Measurements from ENCODE around the gene HCCS. TPM values are rescaled to one million over a fixed set of nuclear protein-coding genes. Genes with fewer than 3 reads are reported as not detected.

Gene HCCS
- total and polyA plus RNA-seq, 2 donors (not counting 1 experiment from before 2014, with no cell fraction given) = 5.8 to 16.7 TPM

DNA sequence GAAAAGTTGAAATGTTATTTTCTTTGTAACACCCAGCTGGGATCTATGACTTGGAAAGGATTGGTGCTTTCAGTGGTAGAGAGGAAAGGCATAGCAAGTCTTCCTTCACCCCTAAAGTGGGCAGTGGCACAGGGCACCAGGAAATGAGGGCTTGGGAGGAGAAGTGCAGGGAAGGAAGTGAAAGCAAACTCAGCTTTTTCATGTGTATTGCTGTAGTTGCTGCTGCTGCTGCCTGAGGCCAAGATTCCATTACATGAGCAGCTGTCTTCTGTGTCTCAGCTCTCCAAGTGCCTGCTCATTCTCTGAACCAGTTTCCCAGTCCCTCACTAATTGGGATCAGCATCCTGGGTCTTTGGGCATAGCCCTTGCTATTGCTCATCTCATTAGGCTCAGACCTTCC is 2.6 kb downstream of the HCCS start:
- Histone ChIP-seq H3K9me3 (ENCODE audit: control extremely low read depth in 1 of 3, control insufficient read depth in 2 of 3, insufficient read depth in 1 of 3, low read length in 2 of 3) (no peaks in the 10 kb centered on the region), H3K4me2 (replicated peaks; ENCODE audit: low read depth, low read length, poor library complexity, severe bottlenecking) (peak overlapping the region; percentile 38), H2AFZ (ENCODE audit: insufficient read depth, low read depth, low read length, poor library complexity, severe bottlenecking) (no peak overlapping the region), H3K4me1 (ENCODE audit: control insufficient read depth in 2 of 2, insufficient read depth in 2 of 2, low read length in 2 of 2) (peaks cover 18 to 34% of the 10 kb centered on the region in 2 donors), H3K36me3 (replicated peaks in 1 of 2; ENCODE audit: control extremely low read depth in 1 of 2, control insufficient read depth in 1 of 2, extremely low read depth in 1 of 2, insufficient read depth in 2 of 2, low read length in 1 of 2) (peaks cover 0 to 42% of the 10 kb centered on the region in 2 experiments), H3K9ac (ENCODE audit: low read length) (peak overlapping the region; percentile 3), H3K79me2 (ENCODE audit: control insufficient read depth, insufficient read depth, low read length) (peaks cover 7% of the 10 kb centered on the region), H3K27me3 (replicated peaks in 1 of 4; ENCODE audit: control extremely low read depth in 1 of 4, control insufficient read depth in 3 of 4, insufficient read depth in 4 of 4, low read length in 3 of 4) (no peaks in the 10 kb centered on the region), H4K20me1 (ENCODE audit: control insufficient read depth, insufficient read depth, low read length, poor library complexity, severe bottlenecking) (no peaks in the 10 kb centered on the region), H3K4me3 (ENCODE audit: control extremely low read depth in 1 of 5, extremely low read depth in 1 of 5, insufficient read depth in 1 of 5, low read depth in 2 of 5, low read length in 4 of 5) (no peak overlapping the region), H3K27ac (ENCODE audit: low read length in 2 of 2) (peak overlapping the region; percentile 44 to 96)
- Mint-ChIP-seq H3K27me3 (no peaks in the 10 kb centered on the region), H3K4me1 (peaks cover 36% of the 10 kb centered on the region), H3K9me3 (ENCODE audit: insufficient read depth) (no peaks in the 10 kb centered on the region), H3K4me3 (peak overlapping the region; percentile 68), H3K27ac (peak overlapping the region; percentile 89)
- intact Hi-C loops (cut with micrococcal nuclease) = loop anchor here (5.0 kb wide), 1 partner anchor 1001 kb away; no protein-coding TSS in a partner anchor
- CTCF ChIA-PET = interaction anchor here (1.3 kb wide), 1 partner anchor 267 kb away, joined by 3 read pairs; no protein-coding TSS in a partner anchor
- peak; percentile 19 for ATAC-seq (ENCODE audit: low read depth)
- DNase-seq = peak; percentile 50
- POLR2A ChIA-PET = no interaction called here
- TF ChIP-seq EZH2 (IDR thresholded peaks at IDR 0.05; ENCODE audit: borderline replicate concordance, insufficient read depth, low read depth, low read length, poor library complexity, severe bottlenecking) = no peak
- TF ChIP-seq, protein P1, sequence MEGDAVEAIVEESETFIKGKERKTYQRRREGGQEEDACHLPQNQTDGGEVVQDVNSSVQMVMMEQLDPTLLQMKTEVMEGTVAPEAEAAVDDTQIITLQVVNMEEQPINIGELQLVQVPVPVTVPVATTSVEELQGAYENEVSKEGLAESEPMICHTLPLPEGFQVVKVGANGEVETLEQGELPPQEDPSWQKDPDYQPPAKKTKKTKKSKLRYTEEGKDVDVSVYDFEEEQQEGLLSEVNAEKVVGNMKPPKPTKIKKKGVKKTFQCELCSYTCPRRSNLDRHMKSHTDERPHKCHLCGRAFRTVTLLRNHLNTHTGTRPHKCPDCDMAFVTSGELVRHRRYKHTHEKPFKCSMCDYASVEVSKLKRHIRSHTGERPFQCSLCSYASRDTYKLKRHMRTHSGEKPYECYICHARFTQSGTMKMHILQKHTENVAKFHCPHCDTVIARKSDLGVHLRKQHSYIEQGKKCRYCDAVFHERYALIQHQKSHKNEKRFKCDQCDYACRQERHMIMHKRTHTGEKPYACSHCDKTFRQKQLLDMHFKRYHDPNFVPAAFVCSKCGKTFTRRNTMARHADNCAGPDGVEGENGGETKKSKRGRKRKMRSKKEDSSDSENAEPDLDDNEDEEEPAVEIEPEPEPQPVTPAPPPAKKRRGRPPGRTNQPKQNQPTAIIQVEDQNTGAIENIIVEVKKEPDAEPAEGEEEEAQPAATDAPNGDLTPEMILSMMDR (IDR thresholded peaks at IDR 0.05) = no peak

DNA sequence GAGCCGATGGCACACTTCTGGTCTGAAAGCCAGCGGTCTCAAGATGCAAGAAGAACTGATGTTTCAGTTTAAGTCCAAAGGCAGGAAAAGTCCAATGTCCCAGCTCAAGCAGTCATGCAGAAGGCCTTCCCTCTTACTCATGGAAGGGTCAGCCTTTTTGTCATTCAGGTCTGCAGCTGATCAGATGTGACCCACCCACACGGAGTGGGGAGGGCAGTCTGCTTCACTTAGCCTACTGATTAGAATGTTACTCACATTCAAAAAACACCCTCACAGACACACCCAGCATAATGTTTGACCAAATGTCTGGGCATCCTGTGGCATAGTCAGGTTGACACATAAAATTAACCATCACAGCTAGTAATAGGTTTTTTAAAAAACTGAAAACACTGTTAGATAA is 6.6 kb downstream of the HCCS start:
- intact Hi-C loops (cut with micrococcal nuclease) = no loop called here
- no peak for TF ChIP-seq EZH2 (IDR thresholded peaks at IDR 0.05; ENCODE audit: borderline replicate concordance, insufficient read depth, low read depth, low read length, poor library complexity, severe bottlenecking)
- TF ChIP-seq, protein P1 (IDR thresholded peaks at IDR 0.05) = no peak

More for the DNA sequence above, 6.6 kb downstream of the HCCS start:
- peaks cover 14 to 18% of the 10 kb centered on the region in 2 donors for H3K4me1 ChIP-seq (ENCODE audit: control insufficient read depth in 2 of 2, insufficient read depth in 2 of 2, low read length in 2 of 2)
- POLR2A ChIA-PET = no interaction called here
- no peaks in the 10 kb centered on the region for H4K20me1 ChIP-seq (ENCODE audit: control insufficient read depth, insufficient read depth, low read length, poor library complexity, severe bottlenecking)
- peaks cover 2 to 67% of the 10 kb centered on the region in 2 experiments for H3K36me3 ChIP-seq (replicated peaks in 1 of 2; ENCODE audit: control extremely low read depth in 1 of 2, control insufficient read depth in 1 of 2, extremely low read depth in 1 of 2, insufficient read depth in 2 of 2, low read length in 1 of 2)
- no peak for DNase-seq
- H3K9me3 Mint-ChIP-seq (ENCODE audit: insufficient read depth) = no peaks in the 10 kb centered on the region
- CTCF ChIA-PET = no interaction called here
- H3K9me3 ChIP-seq (ENCODE audit: control extremely low read depth in 1 of 3, control insufficient read depth in 2 of 3, insufficient read depth in 1 of 3, low read length in 2 of 3) = no peaks in the 10 kb centered on the region
- no peak overlapping the region for H3K9ac ChIP-seq (ENCODE audit: low read length)
- no peak overlapping the region for H3K4me3 Mint-ChIP-seq
- no peak for ATAC-seq (ENCODE audit: low read depth)
- WGBS (ENCODE audit: insufficient coverage) = 100% methylated on average over 2 of the region's 3 CpGs
- H3K79me2 ChIP-seq (ENCODE audit: control insufficient read depth, insufficient read depth, low read length) = no peaks in the 10 kb centered on the region
- no peak overlapping the region for H3K27ac Mint-ChIP-seq
- no peak overlapping the region for H3K4me3 ChIP-seq (ENCODE audit: control extremely low read depth in 1 of 5, extremely low read depth in 1 of 5, insufficient read depth in 1 of 5, low read depth in 2 of 5, low read length in 4 of 5)
- H3K4me2 ChIP-seq (replicated peaks; ENCODE audit: low read depth, low read length, poor library complexity, severe bottlenecking) = no peak overlapping the region
- H2AFZ ChIP-seq (ENCODE audit: insufficient read depth, low read depth, low read length, poor library complexity, severe bottlenecking) = no peak overlapping the region
- H3K27ac ChIP-seq (ENCODE audit: low read length in 2 of 2) = no peak overlapping the region
- no peaks in the 10 kb centered on the region for H3K27me3 Mint-ChIP-seq
- no peaks in the 10 kb centered on the region for H3K27me3 ChIP-seq (replicated peaks in 1 of 4; ENCODE audit: control extremely low read depth in 1 of 4, control insufficient read depth in 3 of 4, insufficient read depth in 4 of 4, low read length in 3 of 4)
- peaks cover 21% of the 10 kb centered on the region for H3K4me1 Mint-ChIP-seq
